Measurements from ENCODE around the gene PPP1R14C. TPM values are rescaled to one million over a fixed set of nuclear protein-coding genes. Genes with fewer than 3 reads are reported as not detected.

PPP1R14C gene
- total and polyA plus RNA-seq, 10 donors = 0.06 to 0.39 (median 0.18) TPM; not detected in 4

GRCh38 chr6:150203378-150203777 lies 60.5 kb downstream of the PPP1R14C start:
- H3K9me3 ChIP-seq = no peaks in the 10 kb centered on the region
- no peak overlapping the region for H3K4me3 ChIP-seq
- TF ChIP-seq POLR2A (IDR thresholded peaks at IDR 0.05) = no peak
- no peak for TF ChIP-seq POLR2AphosphoS5 (IDR thresholded peaks at IDR 0.05)
- TF ChIP-seq CTCF (IDR thresholded peaks at IDR 0.05 in 8 of 11, conservative IDR thresholded peaks at IDR 0.05 in 3 of 11) = no peak
- 96 to 97% (median 96%) methylated on average over 12 of the region's 12 CpGs for WGBS, 5 donors
- no peak for DNase-seq
- peaks cover 0 to 16% (median 8%) of the 10 kb centered on the region in 6 donors for H3K4me1 ChIP-seq
- peaks cover 0 to 25% (median 0%) of the 10 kb centered on the region in 7 donors for H3K27me3 ChIP-seq (replicated peaks in 1 of 7)
- H3K36me3 ChIP-seq = no peaks in the 10 kb centered on the region
- intact Hi-C loops (cut with DNase I; ENCODE audit: low total_unique reads) = no loop called here
- no peak overlapping the region for H3K27ac ChIP-seq

- no peak overlapping the region for H3K27ac ChIP-seq
- peak; percentile 64 for DNase-seq
- H3K4me3 ChIP-seq = no peak overlapping the region
- no peak for TF ChIP-seq POLR2A (IDR thresholded peaks at IDR 0.05)
- TF ChIP-seq CTCF (IDR thresholded peaks at IDR 0.05 in 8 of 11, conservative IDR thresholded peaks at IDR 0.05 in 3 of 11) = no peak
- no peak for TF ChIP-seq POLR2AphosphoS5 (IDR thresholded peaks at IDR 0.05)
- 84 to 93% (median 88%) methylated on average over 22 of the region's 22 CpGs for WGBS, 5 donors
- intact Hi-C loops (cut with DNase I; ENCODE audit: low total_unique reads) = no loop called here
- peaks cover 0 to 16% (median 8%) of the 10 kb centered on the region in 6 donors for H3K4me1 ChIP-seq
- no peaks in the 10 kb centered on the region for H3K9me3 ChIP-seq
- H3K27me3 ChIP-seq (replicated peaks in 1 of 7) = peaks cover 0 to 21% (median 0%) of the 10 kb centered on the region in 7 donors
- no peaks in the 10 kb centered on the region for H3K36me3 ChIP-seq
Measured at GRCh38 chr6:150203871-150204545, 61.2 kb downstream of the PPP1R14C start.

- no peaks in the 10 kb centered on the region for H3K36me3 ChIP-seq
- peaks cover 0 to 21% (median 0%) of the 10 kb centered on the region in 7 donors for H3K27me3 ChIP-seq (replicated peaks in 1 of 7)
- no peak overlapping the region for H3K4me3 ChIP-seq
- H3K27ac ChIP-seq = no peak overlapping the region
- peak; percentile 65 for DNase-seq
- intact Hi-C loops (cut with DNase I; ENCODE audit: low total_unique reads) = no loop called here
- H3K4me1 ChIP-seq = peaks cover 0 to 16% (median 8%) of the 10 kb centered on the region in 6 donors
- peak in 1 of 3 donors; percentile 20 for TF ChIP-seq POLR2AphosphoS5 (IDR thresholded peaks at IDR 0.05)
- no peak for TF ChIP-seq POLR2A (IDR thresholded peaks at IDR 0.05)
- H3K9me3 ChIP-seq = no peaks in the 10 kb centered on the region
- 25 to 35% (median 31%) methylated on average over 8 to 9 of the region's 9 CpGs for WGBS, 5 donors
Measured at GRCh38 chr6:150204705-150205472, 62.0 kb downstream of the PPP1R14C start.

- H3K36me3 ChIP-seq = no peaks in the 10 kb centered on the region
- H3K27ac ChIP-seq = no peak overlapping the region
- no peaks in the 10 kb centered on the region for H3K9me3 ChIP-seq
- H3K4me3 ChIP-seq = no peak overlapping the region
- H3K4me1 ChIP-seq = peaks cover 5 to 24% (median 8%) of the 10 kb centered on the region in 6 donors
- no peak for DNase-seq
- TF ChIP-seq POLR2AphosphoS5 (IDR thresholded peaks at IDR 0.05) (no peak), CTCF (IDR thresholded peaks at IDR 0.05 in 8 of 11, conservative IDR thresholded peaks at IDR 0.05 in 3 of 11) (no peak), POLR2A (IDR thresholded peaks at IDR 0.05) (no peak)
- 86 to 94% (median 90%) methylated on average over 7 of the region's 7 CpGs for WGBS, 5 donors
- H3K27me3 ChIP-seq (replicated peaks in 1 of 7) = peaks cover 0 to 34% (median 0%) of the 10 kb centered on the region in 7 donors
- intact Hi-C loops (cut with DNase I; ENCODE audit: low total_unique reads) = no loop called here
Measured at GRCh38 chr6:150207931-150208570, 65.2 kb downstream of the PPP1R14C start.
